ENCODE measurements around the gene HSD3B7.
"Not testable (repeated sequence)": the region's sequence is repeated elsewhere in the genome, so short reads cannot be mapped to it uniquely, and the experiment has no call there.

Gene HSD3B7

DNA sequence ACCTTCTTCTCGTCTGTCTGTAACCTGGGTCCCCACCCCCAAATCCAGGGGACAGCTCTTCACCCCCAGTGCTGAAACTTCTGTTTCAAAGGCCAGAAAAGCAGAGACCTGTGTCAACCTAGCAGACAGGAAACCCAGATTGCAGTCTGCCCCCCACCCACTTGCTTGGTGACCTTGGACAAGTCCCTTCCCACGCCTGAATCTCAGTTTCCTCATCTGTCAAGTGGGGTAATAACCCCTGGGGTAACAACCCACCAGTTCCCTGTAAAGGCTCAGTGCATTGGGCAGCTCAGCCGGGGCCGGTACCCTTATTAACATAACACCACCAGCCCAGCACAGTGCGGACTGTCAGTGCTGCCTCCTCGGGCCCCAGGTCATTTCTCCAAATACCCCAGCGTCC is 24.1 kb downstream of the HSD3B7 start:
- Histone ChIP-seq H3K9me3 (ENCODE audit: control insufficient read depth, low read length) (no peaks in the 10 kb centered on the region), H3K36me3 (ENCODE audit: control insufficient read depth, insufficient read depth, low read length) (no peaks in the 10 kb centered on the region), H3K4me1 (ENCODE audit: control insufficient read depth, insufficient read depth, low read length) (no peaks in the 10 kb centered on the region), H3K4me3 (ENCODE audit: low read length) (no peak overlapping the region), H3K9ac (ENCODE audit: low read length) (no peak overlapping the region), H3K27me3 (ENCODE audit: control insufficient read depth, insufficient read depth, low read length) (peaks cover 42% of the 10 kb centered on the region)

DNA sequence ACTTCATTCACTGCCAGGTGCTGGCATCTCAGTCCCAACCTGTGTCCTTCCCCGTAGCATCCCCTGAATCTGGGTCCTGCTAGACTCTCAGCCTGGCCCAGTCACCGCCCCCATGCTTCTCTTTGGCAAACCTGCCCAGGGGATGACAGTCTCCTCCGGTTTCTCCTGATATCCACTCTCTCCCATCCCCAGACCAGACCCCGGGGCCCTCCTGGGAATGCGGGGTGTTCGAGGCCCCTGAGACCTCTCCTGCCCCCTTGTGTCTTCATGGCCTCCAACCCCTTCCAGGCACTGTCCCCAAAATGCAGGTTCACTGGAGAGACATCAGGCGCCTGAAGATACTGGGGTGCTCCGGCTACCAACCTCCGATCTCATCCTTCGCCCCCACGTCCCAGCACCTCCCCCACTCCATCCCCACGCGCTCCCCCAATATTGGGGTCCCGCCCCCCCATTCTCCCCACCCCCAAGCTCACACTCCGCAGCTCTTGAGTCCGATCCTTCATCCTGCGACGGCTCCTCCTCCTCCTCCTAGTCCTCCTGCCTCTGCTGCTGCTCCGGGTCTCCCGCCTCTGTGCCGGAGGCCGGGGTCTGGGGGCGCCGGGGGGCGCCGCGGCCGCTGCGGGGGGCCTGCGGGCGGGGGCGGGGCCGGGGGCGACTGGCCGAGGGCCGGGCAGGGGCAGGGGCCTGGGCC is 25.0 kb downstream of the HSD3B7 start:
- H3K36me3 ChIP-seq (ENCODE audit: control insufficient read depth, insufficient read depth, low read length): no peaks in the 10 kb centered on the region
- H3K27me3 ChIP-seq (ENCODE audit: control insufficient read depth, insufficient read depth, low read length): peaks cover 42% of the 10 kb centered on the region
- H3K4me3 ChIP-seq (ENCODE audit: low read length): no peak overlapping the region
- no peak overlapping the region for H3K9ac ChIP-seq (ENCODE audit: low read length)
- no peaks in the 10 kb centered on the region for H3K4me1 ChIP-seq (ENCODE audit: control insufficient read depth, insufficient read depth, low read length)
- no peaks in the 10 kb centered on the region for H3K9me3 ChIP-seq (ENCODE audit: control insufficient read depth, low read length)

DNA sequence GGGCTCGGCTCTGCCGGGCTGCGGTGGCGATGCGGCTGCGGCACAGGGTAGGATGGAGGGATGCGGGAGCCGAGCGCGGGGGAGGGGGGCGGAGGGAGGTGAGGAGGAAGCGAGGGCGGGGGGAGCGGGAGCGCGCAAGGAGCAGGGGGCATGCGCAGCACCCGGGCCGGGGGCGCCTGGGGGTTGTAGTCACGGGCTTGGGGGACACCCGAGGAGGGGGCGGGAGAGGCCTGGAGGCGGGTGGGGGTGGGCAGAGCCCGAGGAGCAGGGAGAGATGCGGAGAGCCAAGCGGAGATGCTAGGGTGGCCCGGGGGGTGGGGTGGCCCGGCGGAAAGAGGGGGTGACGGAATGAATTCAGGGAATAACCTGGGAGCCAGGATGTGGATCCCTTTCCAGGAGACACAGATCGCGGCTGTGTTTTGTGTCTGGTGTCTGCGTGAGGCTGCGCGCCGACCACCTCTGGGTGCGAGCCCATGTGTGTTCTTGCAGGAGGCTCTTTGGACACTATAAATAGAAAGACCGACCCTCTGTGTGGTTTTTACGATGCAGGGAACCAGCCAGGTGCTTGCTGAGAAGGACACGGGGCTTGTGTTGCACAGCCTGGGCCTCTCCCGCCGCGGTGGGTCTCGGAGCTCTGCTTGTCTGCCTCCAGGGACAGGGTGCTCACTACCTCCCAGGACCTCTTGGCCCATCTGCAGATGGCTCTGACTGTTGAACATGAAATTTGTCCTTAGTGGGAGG is 25.7 kb downstream of the HSD3B7 start, which contains the start of gene STX1B:
Gene STX1B, minus strand, starts transcription at position 54 of the 741 bp plus-strand sequence. CDS start 242 bp downstream, outside the sequence.
- Histone ChIP-seq H3K4me3 (ENCODE audit: low read length) (no peak within 1 kb of the TSS), H3K4me1 (ENCODE audit: control insufficient read depth, insufficient read depth, low read length) (no peaks in the 10 kb centered on the region), H3K9me3 (ENCODE audit: control insufficient read depth, low read length) (no peaks in the 10 kb centered on the region), H3K36me3 (ENCODE audit: control insufficient read depth, insufficient read depth, low read length) (no peaks in the 10 kb centered on the region), H3K9ac (ENCODE audit: low read length) (no peak within 1 kb of the TSS), H3K27me3 (ENCODE audit: control insufficient read depth, insufficient read depth, low read length) (peaks cover 42% of the 10 kb centered on the region)

DNA sequence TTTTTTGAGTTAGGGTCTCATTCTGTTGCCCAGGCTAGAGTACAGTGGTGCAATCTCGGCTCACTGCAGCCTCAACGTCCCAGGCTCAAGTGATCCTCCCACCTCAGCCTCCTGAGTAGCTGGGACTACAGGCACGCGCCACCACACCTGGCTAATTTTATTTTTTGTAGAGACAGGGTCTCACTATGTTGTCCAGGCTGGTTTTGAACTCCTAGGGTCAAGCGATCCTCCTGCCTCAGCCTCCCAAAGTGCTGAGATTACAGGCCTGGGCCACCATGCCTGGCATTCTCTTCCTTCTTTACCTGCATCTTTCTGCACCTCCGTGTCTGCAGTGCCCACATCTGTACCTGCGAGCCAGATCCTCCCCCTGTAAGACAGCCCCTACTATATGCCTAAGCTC is 26.8 kb downstream of the HSD3B7 start:
- H3K4me1 ChIP-seq (ENCODE audit: control insufficient read depth, insufficient read depth, low read length); H3K36me3 ChIP-seq (ENCODE audit: control insufficient read depth, insufficient read depth, low read length); H3K9ac ChIP-seq (ENCODE audit: low read length); H3K9me3 ChIP-seq (ENCODE audit: control insufficient read depth, low read length); H3K4me3 ChIP-seq (ENCODE audit: low read length): not testable (repeated sequence)
- H3K27me3 ChIP-seq (ENCODE audit: control insufficient read depth, insufficient read depth, low read length): peaks cover 42% of the 10 kb centered on the region

DNA sequence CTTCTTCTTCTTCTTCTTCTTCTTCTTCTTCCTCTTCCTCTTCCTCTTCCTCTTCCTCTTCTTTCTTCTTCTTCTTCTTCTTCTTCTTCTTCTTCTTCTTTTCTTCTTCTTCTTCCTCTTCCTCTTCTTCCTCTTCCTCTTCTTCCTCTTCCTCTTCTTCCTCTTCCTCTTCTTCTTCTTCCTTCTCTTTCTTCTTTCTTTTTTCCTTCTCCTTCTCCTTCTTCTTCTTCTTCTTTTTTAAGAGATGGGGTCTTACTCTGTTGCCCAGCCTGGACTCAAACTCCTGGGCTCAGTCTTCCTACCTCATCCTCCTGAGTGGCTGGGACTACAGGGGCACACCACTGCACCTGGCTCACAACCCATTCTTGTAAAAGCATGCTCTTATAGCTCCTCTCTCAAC is 28.3 kb downstream of the HSD3B7 start:
- H3K9ac ChIP-seq (ENCODE audit: low read length); H3K36me3 ChIP-seq (ENCODE audit: control insufficient read depth, insufficient read depth, low read length); H3K9me3 ChIP-seq (ENCODE audit: control insufficient read depth, low read length); H3K4me1 ChIP-seq (ENCODE audit: control insufficient read depth, insufficient read depth, low read length); H3K4me3 ChIP-seq (ENCODE audit: low read length): not testable (repeated sequence)
- peaks cover 33% of the 10 kb centered on the region for H3K27me3 ChIP-seq (ENCODE audit: control insufficient read depth, insufficient read depth, low read length)

DNA sequence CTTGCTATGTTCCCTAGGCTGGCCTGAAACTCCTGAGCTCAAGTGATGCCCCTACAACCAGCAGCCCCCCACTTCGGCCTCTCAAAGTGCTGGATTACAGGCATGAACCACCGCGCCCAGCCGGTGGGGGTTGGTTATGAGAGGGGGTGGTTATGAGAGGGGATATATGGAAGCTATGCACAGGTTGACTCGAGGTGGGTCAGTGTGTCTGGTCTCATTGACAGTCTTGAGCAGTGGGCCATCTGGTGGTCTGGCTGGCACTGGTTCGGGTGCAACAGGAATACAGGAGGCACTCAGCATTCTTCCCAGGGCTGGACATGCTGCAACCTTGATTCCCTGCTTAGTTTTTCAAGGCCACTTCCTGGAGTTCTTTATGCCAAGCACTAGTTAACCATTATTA is 31.0 kb downstream of the HSD3B7 start:
- Histone ChIP-seq H3K9me3 (ENCODE audit: control insufficient read depth, low read length) (no peaks in the 10 kb centered on the region), H3K27me3 (ENCODE audit: control insufficient read depth, insufficient read depth, low read length) (peaks cover 11% of the 10 kb centered on the region), H3K9ac (ENCODE audit: low read length) (no peak overlapping the region), H3K4me1 (ENCODE audit: control insufficient read depth, insufficient read depth, low read length) (no peaks in the 10 kb centered on the region), H3K4me3 (ENCODE audit: low read length) (no peak overlapping the region), H3K36me3 (ENCODE audit: control insufficient read depth, insufficient read depth, low read length) (no peaks in the 10 kb centered on the region)

DNA sequence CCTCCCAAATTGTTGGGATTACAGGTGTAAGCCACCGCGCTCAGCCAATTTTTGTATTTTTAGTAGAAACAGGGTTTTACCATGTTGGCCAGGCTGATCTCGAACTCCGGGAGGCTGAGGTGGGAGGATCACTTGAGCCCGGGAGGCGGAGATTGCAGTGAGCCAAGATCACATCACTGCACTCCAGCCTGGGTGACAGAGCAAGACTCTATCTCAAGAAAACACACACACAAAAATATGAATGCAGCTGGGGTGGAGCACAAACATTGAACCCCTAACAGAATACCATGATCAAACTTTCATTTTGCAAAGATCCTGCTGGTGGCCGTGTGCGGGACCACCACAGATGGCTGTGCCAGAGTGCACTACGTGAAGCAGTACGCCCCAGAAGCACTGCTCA is 32.7 kb downstream of the HSD3B7 start:
- H3K4me3 ChIP-seq (ENCODE audit: low read length); H3K4me1 ChIP-seq (ENCODE audit: control insufficient read depth, insufficient read depth, low read length); H3K9ac ChIP-seq (ENCODE audit: low read length); H3K36me3 ChIP-seq (ENCODE audit: control insufficient read depth, insufficient read depth, low read length); H3K27me3 ChIP-seq (ENCODE audit: control insufficient read depth, insufficient read depth, low read length); H3K9me3 ChIP-seq (ENCODE audit: control insufficient read depth, low read length): not testable (repeated sequence)

DNA sequence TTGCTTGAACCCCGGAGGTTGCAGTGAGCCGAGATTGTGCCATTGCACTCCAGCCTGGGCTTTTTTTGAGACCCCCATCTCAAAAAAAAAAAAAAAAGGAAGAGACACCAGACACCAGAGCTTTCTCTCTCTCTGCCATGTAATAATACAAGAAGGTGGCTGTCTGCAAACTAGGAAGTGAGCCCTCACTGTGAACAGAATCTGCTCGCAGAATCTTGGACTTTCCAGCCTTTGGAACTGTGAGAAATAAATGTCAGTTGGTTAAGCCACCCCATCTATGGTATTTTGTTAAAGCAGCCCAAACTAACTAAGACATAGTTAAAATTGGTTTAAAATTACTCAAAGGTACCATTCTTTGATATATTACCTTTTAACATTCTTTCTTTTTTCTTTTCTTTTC is 35.5 kb downstream of the HSD3B7 start:
- H3K9ac ChIP-seq (ENCODE audit: low read length): no peak overlapping the region
- no peak overlapping the region for H3K4me3 ChIP-seq (ENCODE audit: low read length)
- no peaks in the 10 kb centered on the region for H3K36me3 ChIP-seq (ENCODE audit: control insufficient read depth, insufficient read depth, low read length)
- H3K27me3 ChIP-seq (ENCODE audit: control insufficient read depth, insufficient read depth, low read length): no peaks in the 10 kb centered on the region
- H3K9me3 ChIP-seq (ENCODE audit: control insufficient read depth, low read length): no peaks in the 10 kb centered on the region
- no peaks in the 10 kb centered on the region for H3K4me1 ChIP-seq (ENCODE audit: control insufficient read depth, insufficient read depth, low read length)

DNA sequence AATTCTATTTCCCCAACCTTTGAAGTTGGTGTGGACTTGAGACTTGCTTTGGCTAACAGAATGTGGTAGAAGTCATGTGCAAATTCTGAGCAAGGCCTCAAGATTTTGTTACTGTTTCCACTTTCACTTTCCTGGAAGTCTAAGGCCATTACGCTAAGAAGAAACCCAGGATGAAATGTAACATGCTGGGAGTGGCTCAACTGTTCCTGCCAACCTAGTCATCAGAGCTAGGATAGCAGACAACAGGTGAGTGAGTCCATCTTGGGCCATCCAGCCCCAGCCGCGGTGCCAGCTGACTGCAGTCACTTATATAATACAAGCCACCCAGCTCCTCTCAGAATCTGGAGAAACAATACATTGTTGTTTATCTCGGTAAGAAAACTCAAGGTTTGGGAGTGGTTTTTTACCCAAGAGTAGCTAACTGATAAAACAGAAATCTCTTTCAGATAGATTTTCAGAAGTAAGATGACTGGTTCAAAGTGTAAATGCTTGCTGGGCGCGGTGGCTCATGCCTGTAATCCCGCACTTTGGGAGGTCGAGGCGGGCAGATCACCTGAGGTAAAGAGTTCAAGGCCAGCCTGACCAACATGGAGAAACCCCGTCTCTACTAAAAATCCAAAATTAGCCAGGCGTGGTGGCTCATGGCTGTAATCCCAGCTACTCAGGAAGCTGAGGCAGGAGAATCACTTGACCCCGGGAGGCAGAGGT is 37.7 kb downstream of the HSD3B7 start:
- no peaks in the 10 kb centered on the region for H3K36me3 ChIP-seq (ENCODE audit: control insufficient read depth, insufficient read depth, low read length)
- no peaks in the 10 kb centered on the region for H3K27me3 ChIP-seq (ENCODE audit: control insufficient read depth, insufficient read depth, low read length)
- no peak overlapping the region for H3K4me3 ChIP-seq (ENCODE audit: low read length)
- H3K9ac ChIP-seq (ENCODE audit: low read length): no peak overlapping the region
- no peaks in the 10 kb centered on the region for H3K9me3 ChIP-seq (ENCODE audit: control insufficient read depth, low read length)
- no peaks in the 10 kb centered on the region for H3K4me1 ChIP-seq (ENCODE audit: control insufficient read depth, insufficient read depth, low read length)

DNA sequence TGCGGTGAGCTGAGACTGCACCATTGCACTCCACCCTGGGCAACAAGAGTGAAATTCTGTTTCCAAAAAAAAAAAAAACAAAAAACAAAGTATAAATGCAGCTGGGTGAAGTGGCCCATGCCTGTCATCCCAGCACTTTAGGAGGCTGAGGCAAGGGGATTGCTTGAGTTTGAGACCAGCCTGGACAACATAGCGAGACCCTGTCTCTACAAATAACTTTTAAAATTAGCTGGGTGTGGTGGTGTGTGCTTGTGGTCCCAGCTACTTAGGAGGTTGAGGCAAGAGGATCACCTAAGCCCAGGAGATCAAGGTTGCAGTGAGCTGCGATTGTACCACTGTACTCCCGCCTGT is 38.2 kb downstream of the HSD3B7 start:
- Histone ChIP-seq H3K9ac (ENCODE audit: low read length) (no peak overlapping the region), H3K4me3 (ENCODE audit: low read length) (no peak overlapping the region), H3K9me3 (ENCODE audit: control insufficient read depth, low read length) (no peaks in the 10 kb centered on the region), H3K27me3 (ENCODE audit: control insufficient read depth, insufficient read depth, low read length) (no peaks in the 10 kb centered on the region), H3K36me3 (ENCODE audit: control insufficient read depth, insufficient read depth, low read length) (no peaks in the 10 kb centered on the region), H3K4me1 (ENCODE audit: control insufficient read depth, insufficient read depth, low read length) (no peaks in the 10 kb centered on the region)

DNA sequence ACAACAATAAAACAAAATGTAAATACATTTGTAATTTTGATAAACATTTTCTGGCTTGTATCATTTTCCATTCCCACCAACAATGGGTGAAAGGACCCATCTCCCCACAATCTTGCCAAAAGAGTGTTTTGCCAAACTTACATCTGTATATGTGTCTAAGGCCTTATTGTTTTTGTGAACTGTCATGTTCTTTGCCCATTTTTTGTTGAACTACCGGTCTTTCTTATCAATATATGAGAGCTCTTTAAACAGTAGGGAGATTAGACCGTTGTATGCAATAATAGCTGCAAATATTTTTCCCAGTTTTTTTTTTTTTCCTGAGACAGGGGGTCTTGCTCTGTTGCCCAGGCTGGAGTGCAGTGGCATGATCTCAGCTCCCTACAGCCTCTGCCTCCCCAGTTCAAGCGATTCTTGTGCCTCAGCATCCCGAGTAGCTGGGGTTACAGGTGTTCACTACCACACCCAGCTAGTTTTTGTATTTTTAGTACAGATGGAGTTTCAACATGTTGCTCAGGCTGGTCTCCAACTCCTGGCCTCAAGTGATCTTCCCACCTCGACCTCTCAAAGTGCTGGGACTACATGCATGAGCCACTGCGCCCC is 38.7 kb downstream of the HSD3B7 start:
- Histone ChIP-seq H3K36me3 (ENCODE audit: control insufficient read depth, insufficient read depth, low read length) (no peaks in the 10 kb centered on the region), H3K4me1 (ENCODE audit: control insufficient read depth, insufficient read depth, low read length) (no peaks in the 10 kb centered on the region), H3K9me3 (ENCODE audit: control insufficient read depth, low read length) (no peaks in the 10 kb centered on the region), H3K27me3 (ENCODE audit: control insufficient read depth, insufficient read depth, low read length) (no peaks in the 10 kb centered on the region), H3K4me3 (ENCODE audit: low read length) (no peak overlapping the region), H3K9ac (ENCODE audit: low read length) (no peak overlapping the region)

DNA sequence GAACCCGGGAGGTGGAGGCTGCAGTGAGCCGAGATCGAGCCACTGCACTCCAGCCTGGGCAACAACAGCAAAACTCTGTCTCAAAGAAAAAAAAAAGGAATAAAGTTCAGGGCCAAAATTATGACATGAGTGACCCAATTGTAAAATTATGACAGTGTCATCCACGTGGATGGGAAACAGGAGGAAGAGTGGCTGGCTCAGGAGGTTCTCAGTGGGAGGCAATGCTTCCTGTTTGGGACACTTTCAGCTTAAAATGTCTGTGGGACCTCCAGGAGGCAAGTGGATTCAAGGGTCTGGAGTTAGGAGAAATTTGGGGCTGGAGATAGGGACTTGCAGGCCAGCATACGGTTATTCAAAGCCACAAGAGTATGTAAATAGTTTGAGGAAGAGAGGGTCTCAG is 40.3 kb downstream of the HSD3B7 start:
- no peaks in the 10 kb centered on the region for H3K27me3 ChIP-seq (ENCODE audit: control insufficient read depth, insufficient read depth, low read length)
- no peak overlapping the region for H3K4me3 ChIP-seq (ENCODE audit: low read length)
- no peaks in the 10 kb centered on the region for H3K4me1 ChIP-seq (ENCODE audit: control insufficient read depth, insufficient read depth, low read length)
- H3K9ac ChIP-seq (ENCODE audit: low read length): no peak overlapping the region
- H3K36me3 ChIP-seq (ENCODE audit: control insufficient read depth, insufficient read depth, low read length): no peaks in the 10 kb centered on the region
- H3K9me3 ChIP-seq (ENCODE audit: control insufficient read depth, low read length): no peaks in the 10 kb centered on the region

Measured in mucosa of stomach (tissue), 1 donor.